Endothelial cell of umbilical vein (primary cell): ENCODE measurements around the gene CELSR1. TPM values are rescaled to one million over a fixed set of nuclear protein-coding genes. Genes with fewer than 3 reads are reported as not detected.
A peak's percentile ranks its signal among the peaks of the same experiment; 100 is the strongest.

Experiments used
- BruUV-seq: library from RNA; stranded (reverse); fragments of 400-500 nt; replicated peaks from 2 replicates; lab custom pipeline; 2021; lab: Mats Ljungman, UMichigan
- CTCF ChIA-PET: fragments of 300-600, 350-600 bp; sonication (Branson Sonifier 250); formaldehyde crosslinking; loops from one replicate; lab custom pipeline; 2021; ENCODE audit warnings: antibody characterized with exemption, inconsistent platforms; lab: Charles Lee
- POLR2A ChIA-PET: fragments of 300-600, 350-600 bp; sonication (Branson Sonifier 250); formaldehyde crosslinking; loops from one replicate; lab custom pipeline; 2021; ENCODE audit warnings: antibody characterized with exemption, inconsistent platforms; lab: Charles Lee
- DNase-seq: peaks from one replicate; pipeline ENCODE4 v3.0.0-alpha.2; 2011; ENCODE audit warnings: low read depth, low spot score
- FAIRE-seq: peaks from 2 replicates; lab custom pipeline; 2011; peaks lifted over from hg19 to GRCh38; lab: Jason Lieb, UNC
- H2AFZ ChIP-seq: 2 replicates; pipeline ENCODE4 v1.6.0; 2012; ENCODE audit warnings: low read depth, low read length, control low read depth, inconsistent platforms
- H3K27ac ChIP-seq: 2 replicates; pipeline ENCODE4 v1.5.1; 2011; ENCODE audit warnings: low read depth, mild to moderate bottlenecking, control low read depth, low read length, moderate library complexity; ENCODE audit not compliant: insufficient read depth
- H3K27me3 ChIP-seq, 2 experiments: 2 replicates each; pipeline versions ENCODE4 v1.6.0 to v1.6.1; 2011; ENCODE audit warnings: low read length in 2 of 2, mixed read lengths in 1 of 2; ENCODE audit not compliant: control insufficient read depth in 2 of 2, insufficient read depth in 2 of 2
- H3K36me3 ChIP-seq, 2 experiments: 2 replicates in 1 of 2; 3 replicates in 1 of 2; pipeline ENCODE4 v1.5.1; 2011; ENCODE audit warnings: low read length in 2 of 2, mild to moderate bottlenecking in 1 of 2, moderate library complexity in 1 of 2; ENCODE audit not compliant: control insufficient read depth in 2 of 2, insufficient read depth in 2 of 2; ENCODE audit errors: extremely low read depth in 1 of 2
- H3K4me1 ChIP-seq: 3 replicates; pipeline ENCODE4 v1.5.1; 2011; ENCODE audit warnings: mild to moderate bottlenecking, low read length; ENCODE audit not compliant: control insufficient read depth, insufficient read depth; ENCODE audit errors: extremely low read depth
- H3K4me2 ChIP-seq: 2 replicates; pipeline ENCODE4 v1.6.1; 2011; ENCODE audit warnings: low read length, control low read depth, mixed read lengths; ENCODE audit not compliant: insufficient read depth
- H3K4me3 ChIP-seq, 3 experiments: fragments of 200-600 bp in 1 of 3; sonication (generic), shearing (Covaris generic) in 1 of 3; replicated peaks in 1 of 3; 2 replicates each; pipeline ENCODE4 v1.5.1; 2011 to 2016; ENCODE audit warnings: control low read depth in 3 of 3, low read length in 3 of 3, mild to moderate bottlenecking in 2 of 3, inconsistent platforms in 1 of 3, low read depth in 1 of 3, moderate library complexity in 1 of 3; ENCODE audit not compliant: insufficient read depth in 1 of 3
- H3K79me2 ChIP-seq: 2 replicates; pipeline ENCODE4 v1.6.0; 2012; ENCODE audit warnings: low read length, inconsistent platforms; ENCODE audit not compliant: control insufficient read depth, insufficient read depth
- H3K9ac ChIP-seq: replicated peaks from 2 replicates; pipeline ENCODE3; 2011; ENCODE audit warnings: low read length, control low read depth; ENCODE audit not compliant: insufficient read depth; ENCODE audit errors: extremely low read depth
- H3K9me1 ChIP-seq: replicated peaks from 3 replicates; pipeline ENCODE4 v1.6.0; 2011; ENCODE audit warnings: mild to moderate bottlenecking, low read length; ENCODE audit not compliant: control insufficient read depth, insufficient read depth; ENCODE audit errors: extremely low read depth
- H3K9me3 ChIP-seq: replicated peaks from 2 replicates; pipeline ENCODE4 v1.5.1; 2012; ENCODE audit warnings: low read length, inconsistent platforms; ENCODE audit not compliant: control insufficient read depth, insufficient read depth
- H4K20me1 ChIP-seq: replicated peaks from 2 replicates; pipeline ENCODE3; 2011; ENCODE audit warnings: mild to moderate bottlenecking, low read length; ENCODE audit not compliant: control insufficient read depth, insufficient read depth; ENCODE audit errors: extremely low read depth
- CTCF ChIP-seq, 2 donors: IDR thresholded peaks; 1 replicate in 1 of 2; 2 replicates in 1 of 2; pipeline ENCODE4 v1.5.1; 2011; ENCODE audit warnings: low read length in 2 of 2, mild to moderate bottlenecking in 2 of 2, moderate library complexity in 2 of 2, control low read depth in 1 of 2, inconsistent platforms in 1 of 2, low read depth in 1 of 2; ENCODE audit not compliant: insufficient read depth in 1 of 2; ENCODE audit errors: extremely low read depth in 1 of 2
- EZH2 ChIP-seq: IDR thresholded peaks from 2 replicates; pipeline ENCODE4 v1.6.1; 2012; ENCODE audit warnings: borderline replicate concordance, low read depth, mild to moderate bottlenecking, moderate library complexity, low read length, inconsistent platforms; ENCODE audit not compliant: severe bottlenecking
- JUN ChIP-seq: IDR thresholded peaks from 2 replicates; pipeline ENCODE4 v1.6.1; 2011; ENCODE audit warnings: borderline replicate concordance, low read depth; ENCODE audit not compliant: insufficient read length, insufficient read depth
- MAX ChIP-seq: IDR thresholded peaks from 2 replicates; pipeline ENCODE4 v1.6.1; 2011; ENCODE audit not compliant: insufficient read depth, insufficient read length
- MYC ChIP-seq: IDR thresholded peaks from one replicate; pipeline ENCODE4 v1.6.1; 2011; ENCODE audit warnings: mild to moderate bottlenecking, low read depth, low read length
- POLR2A ChIP-seq: IDR thresholded peaks from 2 replicates; pipeline ENCODE4 v1.6.1; 2012; ENCODE audit warnings: low read depth, mild to moderate bottlenecking, control low read depth, low read length
- dilution Hi-C: fragments of 300-500 bp; cut with MboI; formaldehyde crosslinking; loops from one replicate; pipeline ENCODE4 v1.15.0; 2019; ENCODE audit warnings: low sequenced_read_pairs; ENCODE audit not compliant: extremely low pct_ligation_motif_present
- intact Hi-C: fragments of 100-400 bp; cut with micrococcal nuclease; formaldehyde crosslinking; loops from one replicate; pipeline ENCODE4 v1.10.0; 2022
- polyA plus RNA-seq, 4 experiments: library from polyadenylated mRNA; depleted of rRNA in 3 of 4; stranded (reverse) in 3 of 4; unstranded in 1 of 4; fragments of >200 nt; gene quantifications; 2 replicates each; pipeline versions ENCODE4 v1.2.1 to v1.2.3, GENCODE V29; 2011 to 2012; ENCODE audit warnings: missing spikeins in 1 of 4
- total RNA-seq: library from RNA; stranded (reverse); gene quantifications from 2 replicates; pipeline ENCODE4 v1.2.3, GENCODE V29; 2021

The CELSR1 gene
- total and polyA plus RNA-seq, 2 donors (not counting 3 experiments of a cell fraction or from before 2014, with no cell fraction given), result 3.7 to 5.4 TPM

- Histone ChIP-seq H3K27ac (no peak overlapping the region), H3K27me3 (peaks cover 16 to 32% of the 10 kb centered on the region in 2 experiments), H3K9ac (no peak overlapping the region), H3K4me3 (no peak overlapping the region), H3K9me1 (no peaks in the 10 kb centered on the region), H3K9me3 (no peaks in the 10 kb centered on the region), H3K4me1 (peaks cover 8% of the 10 kb centered on the region), H2AFZ (no peak overlapping the region), H4K20me1 (no peaks in the 10 kb centered on the region), H3K79me2 (no peaks in the 10 kb centered on the region), H3K36me3 (no peaks in the 10 kb centered on the region), H3K4me2 (no peak overlapping the region)
- DNase-seq, result no peak
- FAIRE-seq, result no peak
- dilution Hi-C loops, result no loop called here
- POLR2A ChIA-PET, result no interaction called here
- intact Hi-C loops, result no loop called here
- TF ChIP-seq POLR2A (no peak), CTCF (IDR thresholded peaks at IDR 0.05; ENCODE audit: extremely low read depth in 1 of 2, insufficient read depth in 1 of 2, low read depth in 1 of 2, low read length in 2 of 2) (no peak)
- CTCF ChIA-PET, result interaction anchor here (1.2 to 9.5 kb wide), 2 partner anchors 171 to 183 kb away, joined by 4 to 418 read pairs; no protein-coding TSS in a partner anchor
- BruUV-seq, result no TSS peak
Observed at GRCh38 chr22:46538814-46539160, 1.4 kb upstream of the CELSR1 start.

GRCh38 chr22:46537946-46538813, 760 bp upstream of the CELSR1 start:
- H3K36me3 ChIP-seq, result no peaks in the 10 kb centered on the region
- peak overlapping the region in 1 of 3 experiments; percentile 48 for H3K4me3 ChIP-seq
- no TSS peak for BruUV-seq
- CTCF ChIA-PET, result interaction anchor here (1.2 to 9.5 kb wide), 2 partner anchors 171 to 183 kb away, joined by 4 to 418 read pairs; no protein-coding TSS in a partner anchor
- POLR2A ChIA-PET, result no interaction called here
- FAIRE-seq (no peak), DNase-seq (no peak)
- H3K9me3 ChIP-seq, result no peaks in the 10 kb centered on the region
- dilution Hi-C loops (no loop called here), intact Hi-C loops (no loop called here)
- H3K4me2 ChIP-seq, result peak overlapping the region; percentile 13
- H3K79me2 ChIP-seq, result no peaks in the 10 kb centered on the region
- peaks cover 16 to 32% of the 10 kb centered on the region in 2 experiments for H3K27me3 ChIP-seq
- H2AFZ ChIP-seq, result no peak overlapping the region
- TF ChIP-seq JUN (no peak), CTCF (IDR thresholded peaks at IDR 0.05; ENCODE audit: extremely low read depth in 1 of 2, insufficient read depth in 1 of 2, low read depth in 1 of 2, low read length in 2 of 2) (peak in 1 of 2 donors; percentile 34), POLR2A (no peak), MYC (no peak), MAX (no peak), EZH2 (peak; percentile 74)
- H3K4me1 ChIP-seq, result peaks cover 8% of the 10 kb centered on the region
- H3K27ac ChIP-seq, result no peak overlapping the region
- H3K9ac ChIP-seq, result no peak overlapping the region
- H3K9me1 ChIP-seq, result no peaks in the 10 kb centered on the region
- no peaks in the 10 kb centered on the region for H4K20me1 ChIP-seq
